ENCODE measurements around the gene PIGQ.

PIGQ gene

DNA sequence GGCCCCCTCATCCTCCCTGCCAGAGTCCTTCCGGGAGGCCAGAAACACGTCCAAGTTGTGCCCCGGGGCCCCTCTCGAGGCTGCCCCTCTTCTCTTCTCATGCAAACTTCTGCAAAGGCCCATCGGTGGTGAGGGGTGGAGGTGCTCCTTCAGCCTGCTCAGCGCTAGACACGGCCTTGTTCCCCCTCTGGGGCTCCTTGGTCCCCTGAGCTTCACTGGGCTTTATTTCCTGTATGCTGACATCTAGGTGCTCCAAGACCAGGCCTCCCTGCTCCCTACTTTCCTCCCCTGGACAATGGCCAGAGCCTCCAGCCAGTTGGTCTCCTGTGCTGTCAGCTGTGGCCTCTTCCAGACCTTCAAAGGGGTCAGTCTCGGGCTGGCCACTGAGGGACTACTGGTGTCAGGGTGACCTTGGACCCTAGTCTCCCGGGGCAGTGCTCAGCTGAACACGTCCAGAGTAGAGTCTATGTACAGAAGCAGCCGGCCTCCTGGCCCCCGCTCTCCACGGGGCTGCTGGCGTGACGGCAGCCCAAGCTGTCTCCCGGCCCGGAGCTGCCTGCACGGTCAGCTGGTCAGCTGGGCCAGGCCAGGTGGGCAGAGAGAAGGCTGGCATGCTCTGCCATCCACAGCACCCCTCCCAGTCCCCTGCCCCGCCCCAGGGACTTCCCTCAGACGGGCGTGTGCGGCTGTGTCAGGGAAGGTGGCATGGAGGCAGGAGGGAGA lies 11.3 kb upstream of the PIGQ start:
- no peaks in the 10 kb centered on the region for H3K9me3 ChIP-seq (ENCODE audit: control insufficient read depth, insufficient read depth, low read length)
- no peaks in the 10 kb centered on the region for H3K4me1 ChIP-seq (ENCODE audit: control insufficient read depth, insufficient read depth, low read length)
- no peaks in the 10 kb centered on the region for H3K36me3 ChIP-seq (ENCODE audit: control insufficient read depth, insufficient read depth, low read length)
- no peak overlapping the region for H3K27ac ChIP-seq (ENCODE audit: low read depth, low read length)
- H3K4me3 ChIP-seq (ENCODE audit: low read depth, low read length), result no peak overlapping the region
- no peak overlapping the region for H3K9ac ChIP-seq (ENCODE audit: low read depth, low read length)
- peaks cover 42% of the 10 kb centered on the region for H3K27me3 ChIP-seq (ENCODE audit: control insufficient read depth, insufficient read depth, low read length)

- Histone ChIP-seq H3K4me1 (ENCODE audit: control insufficient read depth, insufficient read depth, low read length) (no peaks in the 10 kb centered on the region), H3K27ac (ENCODE audit: low read depth, low read length) (no peak overlapping the region), H3K9me3 (ENCODE audit: control insufficient read depth, insufficient read depth, low read length) (no peaks in the 10 kb centered on the region), H3K4me3 (ENCODE audit: low read depth, low read length) (no peak overlapping the region), H3K36me3 (ENCODE audit: control insufficient read depth, insufficient read depth, low read length) (no peaks in the 10 kb centered on the region), H3K9ac (ENCODE audit: low read depth, low read length) (no peak overlapping the region), H3K27me3 (ENCODE audit: control insufficient read depth, insufficient read depth, low read length) (peaks cover 42% of the 10 kb centered on the region)
Observed at GRCh38 chr16:559021-559380, 10.8 kb upstream of the PIGQ start.

DNA sequence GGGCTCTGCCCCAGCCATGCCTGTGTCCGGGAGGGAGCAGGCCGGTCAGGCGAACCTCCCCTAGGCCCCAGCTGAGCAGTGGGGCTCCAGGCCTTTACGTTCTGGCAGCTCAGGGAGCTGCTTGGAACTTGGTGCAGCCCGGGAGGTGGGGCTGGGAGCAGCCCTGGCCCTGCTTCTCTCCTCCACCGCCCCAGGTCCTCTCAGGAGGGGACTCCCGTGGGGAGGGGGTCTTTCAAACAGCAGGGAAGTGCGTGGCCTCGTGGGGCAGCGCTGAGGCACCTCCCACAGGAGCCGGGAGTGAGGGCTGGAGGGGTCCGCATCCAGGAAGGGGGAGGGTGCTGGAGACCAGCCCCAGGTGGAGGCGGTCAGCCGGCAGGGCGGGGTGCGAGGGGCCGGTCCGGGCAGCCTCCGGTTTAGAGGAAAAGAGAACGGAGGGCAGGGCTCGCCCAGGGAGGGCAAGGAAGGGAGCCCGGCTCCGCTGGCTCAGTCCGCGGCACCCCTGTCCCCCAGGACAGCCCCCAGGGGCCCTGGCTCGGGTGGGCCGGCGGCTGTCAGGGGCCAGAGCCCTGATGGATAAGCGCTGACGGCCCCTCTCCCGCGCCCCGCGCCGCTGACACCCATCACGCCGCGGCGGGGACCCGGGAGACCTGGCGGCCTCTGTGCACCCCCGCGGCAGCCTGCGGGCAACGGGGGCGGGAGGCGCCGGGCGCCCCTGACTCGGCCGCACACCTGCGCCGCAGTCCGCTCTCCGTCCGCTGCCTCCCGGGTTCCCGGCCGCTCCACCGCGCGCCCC lies 10.2 kb upstream of the PIGQ start:
- peak overlapping the region; percentile 45; the same call in 1 of the 2 replicates for H3K4me3 ChIP-seq (ENCODE audit: low read depth, low read length)

GRCh38 chr16:560204-560700 lies 9.5 kb upstream of the PIGQ start, which contains the start of gene PRR35:
Gene PRR35 (plus strand): TSS chr16:560394. CDS start chr16:563295, 2,901 bp downstream.
- Histone ChIP-seq H3K4me3 (ENCODE audit: low read depth, low read length) (peak within 1 kb of the TSS; percentile 45; the same call in 1 of the 2 replicates), H3K4me1 (ENCODE audit: control insufficient read depth, insufficient read depth, low read length) (no peaks in the 10 kb centered on the region), H3K9me3 (ENCODE audit: control insufficient read depth, insufficient read depth, low read length) (no peaks in the 10 kb centered on the region), H3K36me3 (ENCODE audit: control insufficient read depth, insufficient read depth, low read length) (no peaks in the 10 kb centered on the region), H3K27ac (ENCODE audit: low read depth, low read length) (no peak within 1 kb of the TSS), H3K27me3 (ENCODE audit: control insufficient read depth, insufficient read depth, low read length) (peaks cover 42% of the 10 kb centered on the region), H3K9ac (ENCODE audit: low read depth, low read length) (no peak within 1 kb of the TSS)

More for the DNA sequence above, 10.2 kb upstream of the PIGQ start:
- H3K27me3 ChIP-seq (ENCODE audit: control insufficient read depth, insufficient read depth, low read length), result peaks cover 42% of the 10 kb centered on the region
- no peaks in the 10 kb centered on the region for H3K4me1 ChIP-seq (ENCODE audit: control insufficient read depth, insufficient read depth, low read length)
- no peaks in the 10 kb centered on the region for H3K9me3 ChIP-seq (ENCODE audit: control insufficient read depth, insufficient read depth, low read length)
- H3K27ac ChIP-seq (ENCODE audit: low read depth, low read length), result no peak overlapping the region
- H3K9ac ChIP-seq (ENCODE audit: low read depth, low read length), result no peak overlapping the region
- no peaks in the 10 kb centered on the region for H3K36me3 ChIP-seq (ENCODE audit: control insufficient read depth, insufficient read depth, low read length)

GRCh38 chr16:560701-561412 lies 8.9 kb upstream of the PIGQ start:
- peaks cover 42% of the 10 kb centered on the region for H3K27me3 ChIP-seq (ENCODE audit: control insufficient read depth, insufficient read depth, low read length)
- no peaks in the 10 kb centered on the region for H3K4me1 ChIP-seq (ENCODE audit: control insufficient read depth, insufficient read depth, low read length)
- H3K9ac ChIP-seq (ENCODE audit: low read depth, low read length), result no peak overlapping the region
- H3K27ac ChIP-seq (ENCODE audit: low read depth, low read length), result no peak overlapping the region
- no peak overlapping the region; the same call in 1 of the 2 replicates for H3K4me3 ChIP-seq (ENCODE audit: low read depth, low read length)
- H3K36me3 ChIP-seq (ENCODE audit: control insufficient read depth, insufficient read depth, low read length), result no peaks in the 10 kb centered on the region
- H3K9me3 ChIP-seq (ENCODE audit: control insufficient read depth, insufficient read depth, low read length), result no peaks in the 10 kb centered on the region

GRCh38 chr16:561413-561794 lies 8.4 kb upstream of the PIGQ start:
- Histone ChIP-seq H3K9ac (ENCODE audit: low read depth, low read length) (no peak overlapping the region), H3K4me3 (ENCODE audit: low read depth, low read length) (no peak overlapping the region), H3K36me3 (ENCODE audit: control insufficient read depth, insufficient read depth, low read length) (no peaks in the 10 kb centered on the region), H3K27me3 (ENCODE audit: control insufficient read depth, insufficient read depth, low read length) (peaks cover 42% of the 10 kb centered on the region), H3K4me1 (ENCODE audit: control insufficient read depth, insufficient read depth, low read length) (peaks cover 3% of the 10 kb centered on the region; the same call in 1 of the 2 replicates), H3K9me3 (ENCODE audit: control insufficient read depth, insufficient read depth, low read length) (no peaks in the 10 kb centered on the region), H3K27ac (ENCODE audit: low read depth, low read length) (no peak overlapping the region)

DNA sequence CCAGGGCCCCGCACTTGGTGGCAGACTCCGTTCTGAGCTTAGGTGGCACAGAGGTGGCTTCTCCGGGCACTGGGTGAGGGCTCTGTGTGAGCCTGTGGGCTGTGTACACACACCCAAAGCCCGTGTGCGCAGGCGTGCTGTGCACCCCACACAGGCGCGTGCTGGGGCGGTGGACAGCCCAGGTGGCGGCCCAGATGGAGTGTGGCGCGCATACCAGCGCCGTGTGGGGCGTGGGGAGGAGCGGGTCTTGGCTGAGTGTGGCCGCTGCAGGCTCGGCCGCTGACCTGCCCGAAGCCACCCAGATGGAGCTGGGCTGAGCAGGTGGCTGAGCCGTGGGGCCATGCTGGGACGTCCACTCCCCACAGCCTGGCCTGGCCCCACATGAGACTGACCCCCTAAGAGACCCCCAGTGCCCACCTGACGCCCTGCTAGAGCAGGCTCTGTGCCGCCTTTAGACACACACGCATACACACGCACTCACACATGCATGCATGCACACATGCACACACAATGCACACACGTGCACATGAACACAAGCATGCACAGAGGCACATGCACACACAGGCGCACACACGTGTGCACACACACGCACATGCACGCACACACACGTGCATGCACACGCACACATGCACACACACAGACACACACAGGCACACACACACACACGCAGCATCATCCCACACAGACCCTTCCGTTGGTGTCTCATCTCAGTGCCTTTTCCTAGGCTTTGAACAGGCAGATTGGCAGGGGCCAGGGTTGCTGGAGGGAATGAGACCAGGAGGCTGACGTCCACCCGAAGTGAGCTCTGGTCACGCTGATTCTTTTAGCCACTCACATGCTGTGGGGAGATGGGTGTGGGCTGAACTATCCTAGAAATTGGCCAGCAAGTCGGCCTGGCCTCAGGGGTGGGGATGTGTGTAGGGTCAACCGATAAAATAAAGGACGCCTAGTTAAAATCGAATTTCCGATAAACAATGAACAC lies 7.5 kb upstream of the PIGQ start:
- H3K27ac ChIP-seq (ENCODE audit: low read depth, low read length), result no peak overlapping the region
- no peak overlapping the region for H3K9ac ChIP-seq (ENCODE audit: low read depth, low read length)
- peaks cover 6% of the 10 kb centered on the region; the same call in 1 of the 2 replicates for H3K4me1 ChIP-seq (ENCODE audit: control insufficient read depth, insufficient read depth, low read length)
- no peaks in the 10 kb centered on the region for H3K9me3 ChIP-seq (ENCODE audit: control insufficient read depth, insufficient read depth, low read length)
- no peak overlapping the region for H3K4me3 ChIP-seq (ENCODE audit: low read depth, low read length)
- no peaks in the 10 kb centered on the region for H3K36me3 ChIP-seq (ENCODE audit: control insufficient read depth, insufficient read depth, low read length)
- peaks cover 42% of the 10 kb centered on the region for H3K27me3 ChIP-seq (ENCODE audit: control insufficient read depth, insufficient read depth, low read length)

- Histone ChIP-seq H3K9ac (ENCODE audit: low read depth, low read length) (no peak overlapping the region), H3K27ac (ENCODE audit: low read depth, low read length) (no peak overlapping the region), H3K9me3 (ENCODE audit: control insufficient read depth, insufficient read depth, low read length) (no peaks in the 10 kb centered on the region), H3K36me3 (ENCODE audit: control insufficient read depth, insufficient read depth, low read length) (no peaks in the 10 kb centered on the region), H3K4me3 (ENCODE audit: low read depth, low read length) (no peak overlapping the region), H3K27me3 (ENCODE audit: control insufficient read depth, insufficient read depth, low read length) (peaks cover 42% of the 10 kb centered on the region), H3K4me1 (ENCODE audit: control insufficient read depth, insufficient read depth, low read length) (peaks cover 6% of the 10 kb centered on the region; the same call in 1 of the 2 replicates)
Observed at GRCh38 chr16:563072-563644, 6.6 kb upstream of the PIGQ start.

- peaks cover 26% of the 10 kb centered on the region for H3K27me3 ChIP-seq (ENCODE audit: control insufficient read depth, insufficient read depth, low read length)
- H3K4me3 ChIP-seq (ENCODE audit: low read depth, low read length), result no peak overlapping the region
- H3K9ac ChIP-seq (ENCODE audit: low read depth, low read length), result no peak overlapping the region
- peaks cover 11% of the 10 kb centered on the region for H3K4me1 ChIP-seq (ENCODE audit: control insufficient read depth, insufficient read depth, low read length)
- no peak overlapping the region for H3K27ac ChIP-seq (ENCODE audit: low read depth, low read length)
- no peaks in the 10 kb centered on the region for H3K9me3 ChIP-seq (ENCODE audit: control insufficient read depth, insufficient read depth, low read length)
- no peaks in the 10 kb centered on the region for H3K36me3 ChIP-seq (ENCODE audit: control insufficient read depth, insufficient read depth, low read length)
Observed at GRCh38 chr16:564690-565418, 4.9 kb upstream of the PIGQ start.
